ENCODE results near the gene MYRIP.

DNA sequence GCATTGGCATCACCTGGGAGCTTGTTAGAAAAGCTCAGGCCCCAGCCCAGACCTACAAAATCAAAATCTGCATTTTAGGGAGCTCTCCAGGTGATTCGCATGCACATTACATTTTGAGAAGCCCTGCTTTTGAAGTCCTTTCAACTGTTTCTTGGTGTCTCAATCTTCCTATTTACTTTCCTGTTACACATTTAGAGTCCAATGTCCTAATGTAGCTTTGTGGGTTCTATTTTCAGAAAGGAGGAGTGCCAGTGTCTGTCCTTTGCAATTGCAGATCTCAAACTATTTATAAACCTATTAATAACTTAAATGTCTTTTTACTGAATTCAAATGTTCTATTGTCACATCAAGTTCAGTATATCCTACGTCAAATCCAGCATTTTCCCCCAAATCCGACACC lies 27.8 kb upstream of the MYRIP start:
- TF ChIP-seq CTCF (IDR thresholded peaks at IDR 0.05), result no peak
- TF ChIP-seq JUN (CRISPR knock-in tag; IDR thresholded peaks at IDR 0.05), result no peak
- no peak for TF ChIP-seq TEAD1 (CRISPR knock-in tag; IDR thresholded peaks at IDR 0.05)
- no peak for TF ChIP-seq ESRRA (CRISPR knock-in tag; IDR thresholded peaks at IDR 0.05; ENCODE audit: borderline replicate concordance)
- TF ChIP-seq, protein P1, sequence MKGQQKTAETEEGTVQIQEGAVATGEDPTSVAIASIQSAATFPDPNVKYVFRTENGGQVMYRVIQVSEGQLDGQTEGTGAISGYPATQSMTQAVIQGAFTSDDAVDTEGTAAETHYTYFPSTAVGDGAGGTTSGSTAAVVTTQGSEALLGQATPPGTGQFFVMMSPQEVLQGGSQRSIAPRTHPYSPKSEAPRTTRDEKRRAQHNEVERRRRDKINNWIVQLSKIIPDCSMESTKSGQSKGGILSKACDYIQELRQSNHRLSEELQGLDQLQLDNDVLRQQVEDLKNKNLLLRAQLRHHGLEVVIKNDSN (CRISPR knock-in tag; IDR thresholded peaks at IDR 0.05), result no peak
- TF ChIP-seq USF2 (CRISPR knock-in tag; IDR thresholded peaks at IDR 0.05), result no peak
- TF ChIP-seq TEAD4 (CRISPR knock-in tag; IDR thresholded peaks at IDR 0.05), result no peak
- no peak for TF ChIP-seq NFE2L1 (CRISPR knock-in tag; IDR thresholded peaks at IDR 0.05)
- TF ChIP-seq, protein P2, sequence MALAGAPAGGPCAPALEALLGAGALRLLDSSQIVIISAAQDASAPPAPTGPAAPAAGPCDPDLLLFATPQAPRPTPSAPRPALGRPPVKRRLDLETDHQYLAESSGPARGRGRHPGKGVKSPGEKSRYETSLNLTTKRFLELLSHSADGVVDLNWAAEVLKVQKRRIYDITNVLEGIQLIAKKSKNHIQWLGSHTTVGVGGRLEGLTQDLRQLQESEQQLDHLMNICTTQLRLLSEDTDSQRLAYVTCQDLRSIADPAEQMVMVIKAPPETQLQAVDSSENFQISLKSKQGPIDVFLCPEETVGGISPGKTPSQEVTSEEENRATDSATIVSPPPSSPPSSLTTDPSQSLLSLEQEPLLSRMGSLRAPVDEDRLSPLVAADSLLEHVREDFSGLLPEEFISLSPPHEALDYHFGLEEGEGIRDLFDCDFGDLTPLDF (CRISPR knock-in tag; IDR thresholded peaks at IDR 0.05), result no peak
- TF ChIP-seq NFATC4 (CRISPR knock-in tag; IDR thresholded peaks at IDR 0.05), result no peak
